AG20443 (cell line): ENCODE data around the gene RAB3D.
"Not testable (repeated sequence)": the region's sequence is repeated elsewhere in the genome, so short reads cannot be mapped to it uniquely, and the experiment has no call there.

ENCODE experiments used
- DNase-seq: peaks from one replicate; pipeline ENCODE4 v3.0.0; 2012; ENCODE audit warnings: low spot score, mixed read lengths

RAB3D gene, protein sequence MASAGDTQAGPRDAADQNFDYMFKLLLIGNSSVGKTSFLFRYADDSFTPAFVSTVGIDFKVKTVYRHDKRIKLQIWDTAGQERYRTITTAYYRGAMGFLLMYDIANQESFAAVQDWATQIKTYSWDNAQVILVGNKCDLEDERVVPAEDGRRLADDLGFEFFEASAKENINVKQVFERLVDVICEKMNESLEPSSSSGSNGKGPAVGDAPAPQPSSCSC

GRCh38 chr19:11339254-11340098 lies at the start of gene RAB3D:
Gene RAB3D, minus strand, starts transcription at chr19:11339657. Its CDS starts 2,258 bp downstream, at chr19:11337399.
- DNase-seq, result peak; percentile 97

GRCh38 chr19:11387162-11388034 lies 47.9 kb upstream of the RAB3D start:
- DNase-seq, result no peak

DNA sequence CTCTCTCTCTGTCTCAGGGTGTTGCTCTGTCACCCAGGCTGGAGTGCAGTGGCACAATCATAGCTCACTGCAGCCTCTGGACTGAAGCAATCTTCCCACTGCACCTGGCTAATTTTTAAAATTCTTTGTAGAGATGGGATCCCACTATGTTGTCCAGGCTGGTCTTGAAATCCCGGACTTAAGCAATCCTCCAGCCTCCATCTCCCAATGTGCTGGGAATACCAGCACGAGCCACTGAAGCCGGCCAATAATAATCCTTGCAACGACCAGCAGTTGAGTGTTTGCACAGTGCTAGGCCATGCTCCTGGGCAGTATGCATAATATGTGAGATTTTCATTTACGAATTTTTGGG lies 45.3 kb upstream of the RAB3D start:
- no peak for DNase-seq

DNA sequence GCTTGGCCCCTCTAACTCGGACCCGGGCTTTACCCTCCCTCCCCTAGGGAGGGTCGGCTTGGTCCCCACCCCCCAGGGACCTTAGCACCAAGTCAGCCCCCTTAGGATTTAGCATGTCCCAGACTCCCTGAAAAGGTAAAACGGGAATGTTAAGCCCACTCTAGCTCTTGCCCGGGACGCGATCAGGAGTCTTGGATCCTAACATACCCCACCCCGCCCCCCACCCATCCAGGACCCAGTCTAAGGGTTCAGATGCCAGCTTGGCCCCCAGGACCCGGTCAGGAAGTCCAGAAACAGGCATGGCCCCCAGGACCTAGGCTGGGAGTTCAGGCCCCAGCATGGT lies 44.2 kb upstream of the RAB3D start:
- DNase-seq, result no peak

DNA sequence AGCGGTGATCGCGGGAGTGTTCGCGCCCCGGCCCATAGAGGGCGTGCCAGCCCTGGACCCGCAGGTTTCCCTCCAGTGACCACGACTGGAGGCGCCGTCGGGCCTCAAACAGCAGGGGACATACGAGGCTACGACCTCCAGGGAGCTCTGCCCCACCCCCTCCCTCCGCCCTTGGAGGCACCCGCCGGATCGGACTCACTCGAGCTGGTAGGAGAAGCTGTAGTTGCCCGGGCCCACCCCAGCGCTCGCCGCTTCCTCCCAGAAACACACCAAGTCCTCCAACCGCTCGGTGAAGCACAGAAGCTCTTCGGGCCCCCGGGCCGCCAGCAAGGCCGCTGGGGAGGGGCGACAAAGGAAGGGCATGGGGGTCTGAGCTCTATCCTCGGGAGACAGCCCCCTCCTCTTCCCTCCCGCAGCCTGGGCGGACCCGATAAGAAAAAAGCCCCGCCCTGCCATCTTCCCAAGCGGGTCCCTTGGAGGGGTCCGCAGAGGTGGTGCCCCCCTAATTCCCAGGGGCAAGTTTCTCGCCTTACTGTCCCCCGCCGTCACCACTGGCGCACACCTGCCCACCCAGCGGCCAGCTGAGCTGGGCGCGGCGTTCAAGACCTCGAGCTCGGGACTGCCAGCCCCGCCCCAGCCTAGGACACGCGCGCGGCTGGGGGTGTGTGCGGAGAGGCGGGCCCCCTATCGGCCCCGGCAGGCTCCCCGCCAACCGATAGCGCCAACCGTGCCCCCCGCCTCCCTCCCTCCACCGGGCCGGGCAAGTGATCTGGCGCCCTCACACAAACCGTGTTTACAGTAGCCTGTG lies 43.6 kb upstream of the RAB3D start:
- peak; percentile 61 for DNase-seq

GRCh38 chr19:11380653-11381537 lies 41.4 kb upstream of the RAB3D start:
- DNase-seq, result peak; percentile 97

GRCh38 chr19:11379857-11380350 lies 40.4 kb upstream of the RAB3D start:
- DNase-seq, result no peak

GRCh38 chr19:11379269-11379845 lies 39.9 kb upstream of the RAB3D start:
- not testable (repeated sequence) for DNase-seq

DNA sequence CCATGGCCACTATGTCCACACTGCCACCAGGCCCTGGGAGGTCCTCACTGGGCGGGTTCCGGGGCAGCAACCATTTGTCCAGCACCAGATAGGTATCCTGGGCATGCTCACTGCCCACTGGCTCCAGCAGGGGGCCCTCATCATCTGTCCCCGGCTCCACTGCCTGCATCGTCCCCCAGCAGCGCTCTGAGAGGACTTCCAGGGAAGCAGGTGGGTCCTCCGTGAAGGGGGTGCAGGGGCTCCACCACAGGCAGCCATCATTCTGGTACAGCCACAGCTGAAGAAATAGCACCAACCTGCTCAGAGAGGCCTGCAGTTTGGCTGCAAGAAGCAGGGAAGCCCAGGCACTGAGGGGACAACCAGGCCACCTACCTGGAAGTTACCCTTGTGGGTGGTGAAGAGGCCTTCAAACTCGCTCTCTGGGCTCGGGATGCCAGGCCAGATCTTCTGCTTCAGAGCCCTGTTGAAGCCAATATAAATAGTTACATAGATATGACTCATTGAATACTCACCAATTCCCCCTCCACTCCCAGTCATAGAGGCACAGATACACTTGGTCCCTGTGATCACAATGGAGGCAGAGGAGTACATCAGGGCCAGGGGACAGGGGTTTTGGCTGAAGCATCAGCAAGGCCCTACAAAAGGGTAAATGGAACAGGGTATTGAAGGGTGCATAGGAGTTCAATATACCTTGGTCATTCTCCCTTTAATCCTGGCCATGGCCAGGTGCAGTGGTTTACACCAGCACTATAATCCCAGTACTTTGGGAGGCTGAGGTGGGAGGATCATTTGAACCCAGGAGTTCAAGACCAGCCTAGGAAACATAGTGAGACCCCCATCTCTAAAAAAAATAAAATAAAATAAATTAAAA lies 39.1 kb upstream of the RAB3D start:
- DNase-seq, result peak; percentile 77

GRCh38 chr19:11377756-11378155 lies 38.3 kb upstream of the RAB3D start:
- DNase-seq, result no peak

DNA sequence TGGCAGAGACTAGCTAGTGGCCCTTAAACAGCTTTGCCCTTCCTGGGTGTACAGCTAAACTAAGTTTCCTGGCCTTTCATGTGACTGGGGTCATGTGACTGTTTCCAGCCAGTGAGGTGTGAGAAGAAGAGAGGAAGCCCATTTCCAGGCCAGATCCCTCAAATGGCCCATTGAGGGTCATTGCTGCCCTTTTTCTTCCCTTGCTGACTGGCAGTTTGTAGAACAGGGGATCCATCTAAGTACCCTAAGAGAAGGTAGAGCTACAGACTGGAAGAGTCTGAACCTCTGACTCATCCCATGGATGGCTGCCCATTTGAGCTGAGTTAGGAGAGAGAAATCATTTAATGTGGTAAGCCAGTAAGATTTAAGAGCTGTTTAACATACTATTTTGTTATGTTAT lies 37.8 kb upstream of the RAB3D start:
- peak; percentile 55 for DNase-seq

DNA sequence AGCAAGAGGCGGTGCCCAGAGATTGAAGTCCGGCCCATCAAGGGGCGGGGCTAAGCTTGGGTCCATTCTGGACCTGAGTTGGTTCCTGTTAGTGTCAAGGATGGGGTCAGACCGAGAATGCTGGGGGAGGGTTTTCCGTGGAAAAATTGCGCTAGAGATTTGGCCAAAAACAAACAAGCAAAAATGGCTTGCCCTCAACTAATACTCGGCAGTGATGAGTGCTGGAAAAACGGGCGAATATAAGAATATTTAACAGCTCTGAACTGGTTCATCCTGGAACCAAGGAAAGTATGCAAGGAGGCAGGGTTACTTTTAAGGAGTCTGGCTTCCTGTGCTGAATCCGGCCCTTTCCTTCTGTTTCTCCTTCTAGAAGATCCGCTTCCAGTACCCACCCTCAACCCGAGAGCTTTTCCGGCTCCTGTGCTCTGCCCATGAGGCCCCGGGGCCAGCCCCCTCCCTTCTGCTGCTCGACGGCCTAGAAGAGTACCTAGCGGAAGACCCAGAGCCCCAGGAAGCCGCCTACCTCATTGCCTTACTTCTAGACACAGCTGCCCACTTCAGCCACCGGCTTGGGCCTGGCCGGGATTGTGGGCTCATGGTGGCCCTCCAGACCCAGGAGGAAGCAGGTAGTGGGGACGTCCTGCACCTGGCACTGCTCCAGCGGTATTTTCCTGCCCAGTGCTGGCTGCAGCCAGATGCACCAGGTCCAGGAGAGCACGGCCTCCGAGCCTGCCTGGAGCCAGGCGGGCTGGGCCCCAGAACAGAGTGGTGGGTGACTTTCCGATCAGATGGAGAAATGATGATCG lies 35.9 kb upstream of the RAB3D start:
- DNase-seq, result no peak

- peak; percentile 97 for DNase-seq
Observed at GRCh38 chr19:11374433-11375142, 35.1 kb upstream of the RAB3D start, which contains the start of gene SWSAP1. Gene SWSAP1, plus strand, starts transcription at chr19:11374666. Its CDS starts 15 bp downstream, at chr19:11374681.

DNA sequence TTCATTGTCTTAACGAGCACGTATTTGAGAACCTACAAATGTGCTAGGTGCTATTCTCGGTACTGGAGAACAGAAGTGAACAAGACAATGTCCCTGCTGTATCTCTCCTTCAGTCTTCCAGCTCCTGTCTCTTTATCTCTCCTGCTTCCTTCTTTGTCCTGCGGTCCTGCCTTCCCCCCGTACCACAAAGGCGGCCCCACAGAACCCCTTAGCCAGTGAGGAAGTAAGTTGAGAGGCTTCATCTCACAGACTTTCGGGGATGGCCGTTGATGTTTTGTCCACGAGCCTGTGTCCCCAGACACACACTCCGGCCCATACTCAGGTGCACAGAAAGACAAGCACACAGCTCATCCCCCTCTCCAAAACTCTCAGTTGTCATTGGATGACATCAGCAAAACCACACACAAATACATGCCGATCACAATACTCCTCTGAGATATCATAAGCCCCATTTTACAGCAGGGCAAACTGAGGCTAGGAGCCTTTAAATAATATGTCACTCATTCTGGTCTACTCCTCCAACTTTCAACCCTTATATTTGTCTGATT lies 34.5 kb upstream of the RAB3D start:
- no peak for DNase-seq

- no peak for DNase-seq
Observed at GRCh38 chr19:11373166-11373884, 33.9 kb upstream of the RAB3D start.

DNA sequence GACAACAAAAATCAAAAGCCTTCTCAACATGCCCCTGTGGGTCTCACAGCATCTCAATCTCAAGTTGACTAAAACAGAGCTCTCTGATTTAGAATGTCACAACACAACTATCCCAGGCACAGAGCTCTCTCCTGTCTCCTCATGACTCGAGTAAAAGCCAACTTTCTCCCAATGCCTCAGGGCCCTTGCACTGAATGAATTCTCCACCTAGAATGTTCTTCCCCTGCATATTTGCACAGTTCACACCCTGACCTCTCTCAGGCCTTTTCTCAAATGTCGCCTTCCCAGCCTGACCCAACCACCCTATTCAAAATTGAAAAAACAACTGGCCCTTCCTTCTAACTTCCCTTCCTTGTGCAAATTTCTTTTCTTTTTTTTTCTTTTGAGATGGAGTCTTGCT lies 31.3 kb upstream of the RAB3D start:
- no peak for DNase-seq

DNA sequence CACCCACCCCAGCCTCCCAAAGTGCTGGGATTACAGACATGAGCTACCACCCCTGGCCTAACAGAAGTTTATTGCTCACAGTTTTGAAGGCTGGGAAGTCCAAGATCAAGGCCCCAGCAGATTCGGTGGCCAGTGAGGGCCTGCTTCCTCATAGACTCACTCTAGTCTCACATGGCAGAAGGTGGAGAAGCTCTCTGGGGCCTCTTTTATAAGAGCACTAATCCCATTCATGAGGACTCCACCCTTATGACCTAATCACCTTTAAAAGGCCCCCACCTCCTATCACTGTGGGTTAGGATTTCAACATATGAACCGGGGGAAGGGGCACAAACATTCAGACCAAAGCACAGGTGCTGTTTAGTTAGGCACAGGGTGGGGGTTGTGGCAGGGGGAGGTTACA lies 28.1 kb upstream of the RAB3D start:
- no peak for DNase-seq
